ENCODE results near the gene PRDM15. TPM values are rescaled to one million over a fixed set of nuclear protein-coding genes. Genes with fewer than 3 reads are reported as not detected.

Gene PRDM15
- total and polyA plus RNA-seq, 5 donors from 2014 or later: 0.75 to 13.2 (median 1.7) TPM

- H3K4me1 Mint-ChIP-seq: peaks cover 10 to 26% (median 19%) of the 10 kb centered on the region in 4 donors
- H3K9me3 Mint-ChIP-seq: peaks cover 0 to 3% (median 0%) of the 10 kb centered on the region in 7 donors
- no peak for ATAC-seq (ENCODE audit: low read depth in 2 of 2)
- DNase-seq: no peak
- peak overlapping the region; percentile 68 to 95 (median 77) for H3K4me3 Mint-ChIP-seq
- no peaks in the 10 kb centered on the region for H3K9me3 ChIP-seq (ENCODE audit: control insufficient read depth in 2 of 2, low read length in 2 of 2)
- no peak overlapping the region for H3K27ac ChIP-seq (ENCODE audit: insufficient read depth, low read length, poor library complexity, severe bottlenecking)
- peak overlapping the region in 2 of 3 donors; percentile 1 to 79 for H3K27ac Mint-ChIP-seq
- no peak overlapping the region for H3K4me3 ChIP-seq (ENCODE audit: low read depth, low read length)
- H3K4me1 ChIP-seq (ENCODE audit: control insufficient read depth, insufficient read depth, low read length, poor library complexity, severe bottlenecking): peaks cover 24% of the 10 kb centered on the region
- no peaks in the 10 kb centered on the region for H3K27me3 ChIP-seq (ENCODE audit: control insufficient read depth, insufficient read depth, low read length)
- no peaks in the 10 kb centered on the region for H3K36me3 Mint-ChIP-seq
- H3K27me3 Mint-ChIP-seq: no peaks in the 10 kb centered on the region
- H3K36me3 ChIP-seq (ENCODE audit: control insufficient read depth, insufficient read depth, low read length): no peaks in the 10 kb centered on the region
Measured at GRCh38 chr21:41881051-41881450, 1.9 kb upstream of the PRDM15 start.

GRCh38 chr21:41880153-41880552 lies 1.0 kb upstream of the PRDM15 start:
- Histone ChIP-seq H3K27me3 (ENCODE audit: control insufficient read depth, insufficient read depth, low read length) (no peaks in the 10 kb centered on the region), H3K4me1 (ENCODE audit: control insufficient read depth, insufficient read depth, low read length, poor library complexity, severe bottlenecking) (peaks cover 24% of the 10 kb centered on the region), H3K4me3 (ENCODE audit: low read depth, low read length) (peak overlapping the region; percentile 67), H3K27ac (ENCODE audit: insufficient read depth, low read length, poor library complexity, severe bottlenecking) (no peak overlapping the region), H3K9me3 (ENCODE audit: control insufficient read depth in 2 of 2, low read length in 2 of 2) (no peaks in the 10 kb centered on the region), H3K36me3 (ENCODE audit: control insufficient read depth, insufficient read depth, low read length) (no peaks in the 10 kb centered on the region)
- H3K4me3 Mint-ChIP-seq: peak overlapping the region; percentile 91 to 95 (median 92)
- peaks cover 10 to 35% (median 26%) of the 10 kb centered on the region in 4 donors for H3K4me1 Mint-ChIP-seq
- no peak for DNase-seq
- no peaks in the 10 kb centered on the region for H3K36me3 Mint-ChIP-seq
- peak overlapping the region in 1 of 3 donors; percentile 92 for H3K27ac Mint-ChIP-seq
- no peak for ATAC-seq (ENCODE audit: low read depth in 2 of 2)
- H3K9me3 Mint-ChIP-seq: peaks cover 0 to 3% (median 0%) of the 10 kb centered on the region in 7 donors
- no peaks in the 10 kb centered on the region for H3K27me3 Mint-ChIP-seq

- no peaks in the 10 kb centered on the region for H3K9me3 ChIP-seq (ENCODE audit: control insufficient read depth in 2 of 2, low read length in 2 of 2)
- Mint-ChIP-seq H3K27me3 (no peaks in the 10 kb centered on the region), H3K4me1 (peaks cover 10 to 39% (median 28%) of the 10 kb centered on the region in 4 donors), H3K27ac (no peak overlapping the region), H3K4me3 (peak overlapping the region in 3 of 4 donors; percentile 41 to 91 (median 79)), H3K9me3 (peaks cover 0 to 3% (median 0%) of the 10 kb centered on the region in 7 donors), H3K36me3 (peaks cover 3% of the 10 kb centered on the region)
- DNase-seq (peak; percentile 69 to 87 (median 78)), ATAC-seq (ENCODE audit: low read depth in 2 of 2) (peak; percentile 74 to 79)
- peak overlapping the region; percentile 33 for H3K27ac ChIP-seq (ENCODE audit: insufficient read depth, low read length, poor library complexity, severe bottlenecking)
- H3K36me3 ChIP-seq (ENCODE audit: control insufficient read depth, insufficient read depth, low read length): no peaks in the 10 kb centered on the region
- peaks cover 24% of the 10 kb centered on the region for H3K4me1 ChIP-seq (ENCODE audit: control insufficient read depth, insufficient read depth, low read length, poor library complexity, severe bottlenecking)
- H3K27me3 ChIP-seq (ENCODE audit: control insufficient read depth, insufficient read depth, low read length): no peaks in the 10 kb centered on the region
- no peak overlapping the region for H3K4me3 ChIP-seq (ENCODE audit: low read depth, low read length)
Measured at GRCh38 chr21:41878831-41879189, 334 bp downstream of the PRDM15 start.

GRCh38 chr21:41877901-41878830 lies 978 bp downstream of the PRDM15 start:
- no peaks in the 10 kb centered on the region for H3K9me3 ChIP-seq (ENCODE audit: control insufficient read depth in 2 of 2, low read length in 2 of 2)
- Mint-ChIP-seq H3K4me3 (peak overlapping the region; percentile 89 to 96 (median 93)), H3K27ac (peak overlapping the region in 2 of 3 donors; percentile 65 to 86), H3K27me3 (no peaks in the 10 kb centered on the region), H3K4me1 (peaks cover 10 to 39% (median 28%) of the 10 kb centered on the region in 4 donors), H3K36me3 (peaks cover 7% of the 10 kb centered on the region), H3K9me3 (peaks cover 0 to 3% (median 0%) of the 10 kb centered on the region in 7 donors)
- no peaks in the 10 kb centered on the region for H3K27me3 ChIP-seq (ENCODE audit: control insufficient read depth, insufficient read depth, low read length)
- H3K27ac ChIP-seq (ENCODE audit: insufficient read depth, low read length, poor library complexity, severe bottlenecking): peak overlapping the region; percentile 33
- ATAC-seq (ENCODE audit: low read depth in 2 of 2) (peak; percentile 3 to 23), DNase-seq (peak; percentile 24 to 45 (median 33))
- H3K4me3 ChIP-seq (ENCODE audit: low read depth, low read length): peak overlapping the region; percentile 86
- peaks cover 24% of the 10 kb centered on the region for H3K4me1 ChIP-seq (ENCODE audit: control insufficient read depth, insufficient read depth, low read length, poor library complexity, severe bottlenecking)
- no peaks in the 10 kb centered on the region for H3K36me3 ChIP-seq (ENCODE audit: control insufficient read depth, insufficient read depth, low read length)

GRCh38 chr21:41876928-41877652 lies 2.1 kb downstream of the PRDM15 start:
- H3K4me1 Mint-ChIP-seq: peaks cover 10 to 39% (median 29%) of the 10 kb centered on the region in 4 donors
- peak overlapping the region; percentile 89 to 96 (median 93) for H3K4me3 Mint-ChIP-seq
- Histone ChIP-seq H3K27ac (ENCODE audit: insufficient read depth, low read length, poor library complexity, severe bottlenecking) (no peak overlapping the region), H3K36me3 (ENCODE audit: control insufficient read depth, insufficient read depth, low read length) (no peaks in the 10 kb centered on the region), H3K27me3 (ENCODE audit: control insufficient read depth, insufficient read depth, low read length) (no peaks in the 10 kb centered on the region), H3K4me3 (ENCODE audit: low read depth, low read length) (peak overlapping the region; percentile 86), H3K9me3 (ENCODE audit: control insufficient read depth in 2 of 2, low read length in 2 of 2) (no peaks in the 10 kb centered on the region), H3K4me1 (ENCODE audit: control insufficient read depth, insufficient read depth, low read length, poor library complexity, severe bottlenecking) (peaks cover 24% of the 10 kb centered on the region)
- no peaks in the 10 kb centered on the region for H3K27me3 Mint-ChIP-seq
- ATAC-seq (ENCODE audit: low read depth in 2 of 2) (no peak), DNase-seq (no peak)
- peaks cover 10% of the 10 kb centered on the region for H3K36me3 Mint-ChIP-seq
- peaks cover 0 to 3% (median 0%) of the 10 kb centered on the region in 7 donors for H3K9me3 Mint-ChIP-seq
- peak overlapping the region in 2 of 3 donors; percentile 36 to 65 for H3K27ac Mint-ChIP-seq

- Mint-ChIP-seq H3K27me3 (no peaks in the 10 kb centered on the region), H3K4me1 (peaks cover 10 to 44% (median 29%) of the 10 kb centered on the region in 4 donors)
Measured at GRCh38 chr21:41876396-41876795, 2.7 kb downstream of the PRDM15 start.

GRCh38 chr21:41875086-41875485 lies 4.1 kb downstream of the PRDM15 start:
- Mint-ChIP-seq H3K4me1 (peaks cover 10 to 45% (median 26%) of the 10 kb centered on the region in 4 donors), H3K27ac (no peak overlapping the region), H3K27me3 (no peaks in the 10 kb centered on the region), H3K36me3 (peaks cover 19% of the 10 kb centered on the region), H3K4me3 (no peak overlapping the region), H3K9me3 (peaks cover 0 to 3% (median 0%) of the 10 kb centered on the region in 7 donors)
- Histone ChIP-seq H3K27me3 (ENCODE audit: control insufficient read depth, insufficient read depth, low read length) (no peaks in the 10 kb centered on the region), H3K4me3 (ENCODE audit: low read depth, low read length) (no peak overlapping the region), H3K4me1 (ENCODE audit: control insufficient read depth, insufficient read depth, low read length, poor library complexity, severe bottlenecking) (peaks cover 24% of the 10 kb centered on the region), H3K27ac (ENCODE audit: insufficient read depth, low read length, poor library complexity, severe bottlenecking) (no peak overlapping the region), H3K9me3 (ENCODE audit: control insufficient read depth in 2 of 2, low read length in 2 of 2) (no peaks in the 10 kb centered on the region), H3K36me3 (ENCODE audit: control insufficient read depth, insufficient read depth, low read length) (no peaks in the 10 kb centered on the region)
- DNase-seq: no peak
- no peak for ATAC-seq (ENCODE audit: low read depth in 2 of 2)

More at GRCh38 chr21:41876396-41876795, 2.7 kb downstream of the PRDM15 start:
- Mint-ChIP-seq H3K9me3 (peaks cover 0 to 3% (median 0%) of the 10 kb centered on the region in 7 donors), H3K27ac (no peak overlapping the region), H3K4me3 (peak overlapping the region; percentile 51 to 96 (median 64)), H3K36me3 (peaks cover 16% of the 10 kb centered on the region)
- Histone ChIP-seq H3K27me3 (ENCODE audit: control insufficient read depth, insufficient read depth, low read length) (no peaks in the 10 kb centered on the region), H3K4me1 (ENCODE audit: control insufficient read depth, insufficient read depth, low read length, poor library complexity, severe bottlenecking) (peaks cover 24% of the 10 kb centered on the region), H3K4me3 (ENCODE audit: low read depth, low read length) (no peak overlapping the region), H3K36me3 (ENCODE audit: control insufficient read depth, insufficient read depth, low read length) (no peaks in the 10 kb centered on the region), H3K27ac (ENCODE audit: insufficient read depth, low read length, poor library complexity, severe bottlenecking) (no peak overlapping the region), H3K9me3 (ENCODE audit: control insufficient read depth in 2 of 2, low read length in 2 of 2) (no peaks in the 10 kb centered on the region)
- no peak for DNase-seq
- ATAC-seq (ENCODE audit: low read depth in 2 of 2): no peak

All from CD4-positive, CD25-positive, alpha-beta regulatory T cell (primary cell).